ENCODE measurements around the gene PRKCA.

Gene PRKCA

GRCh38 chr17:66835476-66835875 is 533.1 kb downstream of the PRKCA start:
- no peak overlapping the region for H3K4me3 Mint-ChIP-seq
- peaks cover 53 to 75% of the 10 kb centered on the region in 2 donors for H3K27me3 Mint-ChIP-seq
- H3K9me3 Mint-ChIP-seq, result no peaks in the 10 kb centered on the region
- no peaks in the 10 kb centered on the region for H3K36me3 Mint-ChIP-seq (ENCODE audit: insufficient read depth)
- DNase-seq, result no peak
- no peak for ATAC-seq (replicated peaks)
- no peaks in the 10 kb centered on the region for H3K4me1 Mint-ChIP-seq (ENCODE audit: low read depth in 2 of 2)
- H3K27ac Mint-ChIP-seq, result no peak overlapping the region

- no peaks in the 10 kb centered on the region for H3K4me1 Mint-ChIP-seq (ENCODE audit: low read depth in 2 of 2)
- no peaks in the 10 kb centered on the region for H3K9me3 Mint-ChIP-seq
- no peak for ATAC-seq (replicated peaks)
- no peak for DNase-seq
- no peak overlapping the region for H3K27ac Mint-ChIP-seq
- peaks cover 49 to 75% of the 10 kb centered on the region in 2 donors for H3K27me3 Mint-ChIP-seq
- no peak overlapping the region for H3K4me3 Mint-ChIP-seq
- no peaks in the 10 kb centered on the region for H3K36me3 Mint-ChIP-seq (ENCODE audit: insufficient read depth)
Measured at GRCh38 chr17:66836063-66837005, 533.9 kb downstream of the PRKCA start.

DNA sequence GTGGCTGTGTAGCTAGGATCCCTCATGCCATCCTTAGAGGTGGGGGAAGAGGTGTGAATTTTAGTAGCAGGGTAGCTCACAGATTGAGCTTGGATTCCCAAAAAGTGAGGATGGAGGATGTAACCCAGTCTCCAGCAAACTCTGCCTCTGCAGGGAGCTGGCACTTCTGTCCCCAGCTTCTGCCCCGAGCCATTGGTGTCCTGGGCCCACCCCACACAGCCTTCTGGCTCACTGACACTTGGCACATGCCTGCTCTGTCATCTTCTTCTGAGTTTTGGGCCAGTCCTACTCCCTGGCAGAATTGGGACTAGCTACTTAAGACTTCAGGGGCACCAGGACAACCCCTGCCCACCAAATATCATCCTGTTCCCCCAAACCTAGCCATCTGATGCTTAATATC is 534.8 kb downstream of the PRKCA start:
- no peaks in the 10 kb centered on the region for H3K9me3 Mint-ChIP-seq

GRCh38 chr17:66837885-66838665 is 535.7 kb downstream of the PRKCA start:
- DNase-seq (no peak), ATAC-seq (replicated peaks) (no peak)
- Mint-ChIP-seq H3K36me3 (ENCODE audit: insufficient read depth) (no peaks in the 10 kb centered on the region), H3K4me1 (ENCODE audit: low read depth in 2 of 2) (no peaks in the 10 kb centered on the region), H3K4me3 (no peak overlapping the region), H3K9me3 (no peaks in the 10 kb centered on the region), H3K27ac (no peak overlapping the region), H3K27me3 (peaks cover 35 to 75% of the 10 kb centered on the region in 2 donors)

More for the DNA sequence above, 534.8 kb downstream of the PRKCA start:
- ATAC-seq (replicated peaks) (no peak), DNase-seq (no peak)
- Mint-ChIP-seq H3K27me3 (peaks cover 40 to 75% of the 10 kb centered on the region in 2 donors), H3K4me1 (ENCODE audit: low read depth in 2 of 2) (no peaks in the 10 kb centered on the region), H3K36me3 (ENCODE audit: insufficient read depth) (no peaks in the 10 kb centered on the region), H3K27ac (no peak overlapping the region), H3K4me3 (no peak overlapping the region)

DNA sequence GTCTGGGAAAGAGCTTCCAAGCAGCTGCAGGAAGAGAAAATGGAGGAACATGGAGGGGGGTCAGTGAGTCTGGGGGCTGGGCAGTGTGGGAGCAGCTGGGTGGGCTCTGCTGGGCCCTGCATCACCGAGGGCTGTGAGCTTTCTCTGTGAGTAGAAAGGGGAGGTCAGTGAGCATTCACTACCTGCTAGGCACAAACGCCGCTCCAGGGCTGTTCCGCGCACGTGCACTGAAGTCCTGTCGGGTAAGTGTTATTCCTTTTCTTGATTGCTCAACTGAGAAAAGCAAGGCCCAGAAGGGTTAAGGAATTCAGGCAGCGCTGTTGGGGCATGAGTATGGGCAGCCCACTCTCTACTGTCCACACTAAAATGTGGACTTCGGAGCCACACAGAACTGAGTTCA is 537.2 kb downstream of the PRKCA start:
- Mint-ChIP-seq H3K36me3 (ENCODE audit: insufficient read depth) (no peaks in the 10 kb centered on the region), H3K4me1 (ENCODE audit: low read depth in 2 of 2) (no peaks in the 10 kb centered on the region), H3K27me3 (peaks cover 25 to 71% of the 10 kb centered on the region in 2 donors), H3K4me3 (no peak overlapping the region), H3K27ac (no peak overlapping the region), H3K9me3 (no peaks in the 10 kb centered on the region)
- ATAC-seq (replicated peaks) (no peak), DNase-seq (no peak)

DNA sequence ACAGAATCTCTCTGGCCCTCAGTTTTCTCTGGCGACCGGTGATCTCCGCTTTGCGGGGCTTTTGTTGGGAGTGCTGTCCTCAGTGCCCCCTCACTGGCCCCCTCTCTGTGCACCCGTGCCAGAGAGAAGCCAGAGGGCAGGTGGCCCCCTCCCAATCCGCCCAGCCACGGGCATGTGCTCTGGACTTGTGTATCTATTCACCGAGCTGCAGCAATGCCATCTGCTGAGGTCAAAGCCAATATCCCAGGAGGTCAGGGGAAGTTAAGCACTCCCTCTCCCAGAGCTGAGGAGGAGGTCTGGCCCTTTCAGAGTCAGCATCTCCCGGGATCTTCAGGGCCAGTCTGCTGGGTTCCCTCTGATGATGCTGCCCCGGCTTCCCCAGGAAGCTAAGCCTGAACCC is 537.6 kb downstream of the PRKCA start:
- Mint-ChIP-seq H3K27me3 (peaks cover 25 to 75% of the 10 kb centered on the region in 2 donors), H3K27ac (no peak overlapping the region), H3K4me1 (ENCODE audit: low read depth in 2 of 2) (no peaks in the 10 kb centered on the region), H3K4me3 (no peak overlapping the region), H3K36me3 (ENCODE audit: insufficient read depth) (no peaks in the 10 kb centered on the region), H3K9me3 (no peaks in the 10 kb centered on the region)
- no peak for DNase-seq
- no peak for ATAC-seq (replicated peaks)

DNA sequence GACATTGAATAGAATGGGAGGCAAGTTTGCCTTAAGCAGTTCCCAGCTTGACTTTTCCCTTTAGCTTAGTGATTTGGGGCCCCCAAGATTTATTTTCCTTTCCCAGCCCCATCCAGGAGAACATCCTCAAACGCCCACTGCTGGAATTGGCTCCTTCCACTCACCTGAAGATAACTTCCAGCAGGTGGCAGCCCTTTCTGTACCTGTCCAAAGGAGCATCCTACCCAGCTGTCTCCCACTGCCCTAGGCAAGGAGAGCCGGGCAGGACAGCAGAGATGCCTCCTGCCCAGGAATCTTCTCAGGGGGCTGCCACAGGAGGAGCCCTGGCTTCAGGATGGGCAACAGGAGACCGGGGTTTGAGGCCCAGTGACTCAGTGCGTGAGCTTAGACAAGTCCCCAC is 538.9 kb downstream of the PRKCA start:
- Mint-ChIP-seq H3K27ac (no peak overlapping the region), H3K4me1 (ENCODE audit: low read depth in 2 of 2) (no peaks in the 10 kb centered on the region), H3K27me3 (peaks cover 19 to 76% of the 10 kb centered on the region in 2 donors), H3K36me3 (ENCODE audit: insufficient read depth) (no peaks in the 10 kb centered on the region), H3K4me3 (no peak overlapping the region), H3K9me3 (peaks cover 0 to 2% of the 10 kb centered on the region in 2 donors)
- DNase-seq, result no peak
- no peak for ATAC-seq (replicated peaks)

- no peak overlapping the region for H3K27ac Mint-ChIP-seq
Measured at GRCh38 chr17:66841744-66842143, 539.3 kb downstream of the PRKCA start.

DNA sequence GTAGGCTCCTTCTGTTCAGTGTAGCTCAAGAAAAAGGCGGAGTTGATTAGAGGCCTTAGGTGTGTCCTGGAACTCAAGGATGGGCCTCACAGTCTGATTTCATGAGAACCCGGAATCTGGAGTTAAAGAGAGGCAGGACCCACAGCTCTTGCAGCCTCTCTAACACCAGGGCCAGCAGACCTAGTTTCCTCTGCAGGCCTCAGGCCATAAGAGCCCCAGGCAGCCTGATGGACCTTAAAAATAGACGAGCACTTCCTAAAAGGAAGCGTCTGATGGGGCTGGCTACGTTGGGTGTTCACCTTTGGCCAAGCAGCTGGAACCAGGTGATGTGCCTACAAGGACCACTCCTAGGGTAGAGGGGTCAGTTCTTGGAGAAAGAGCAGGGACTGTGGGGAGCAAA is 540.1 kb downstream of the PRKCA start:
- no peak overlapping the region for H3K27ac Mint-ChIP-seq
- H3K4me3 Mint-ChIP-seq, result no peak overlapping the region
- peaks cover 0 to 3% of the 10 kb centered on the region in 2 donors for H3K9me3 Mint-ChIP-seq
- no peak for ATAC-seq (replicated peaks)
- H3K4me1 Mint-ChIP-seq (ENCODE audit: low read depth in 2 of 2), result no peaks in the 10 kb centered on the region
- H3K36me3 Mint-ChIP-seq (ENCODE audit: insufficient read depth), result no peaks in the 10 kb centered on the region
- H3K27me3 Mint-ChIP-seq, result peaks cover 19 to 81% of the 10 kb centered on the region in 2 donors
- no peak for DNase-seq

More at GRCh38 chr17:66841744-66842143, 539.3 kb downstream of the PRKCA start:
- no peaks in the 10 kb centered on the region for H3K36me3 Mint-ChIP-seq (ENCODE audit: insufficient read depth)
- H3K27me3 Mint-ChIP-seq, result peaks cover 19 to 76% of the 10 kb centered on the region in 2 donors
- ATAC-seq (replicated peaks) (no peak), DNase-seq (no peak)
- H3K4me1 Mint-ChIP-seq (ENCODE audit: low read depth in 2 of 2), result no peaks in the 10 kb centered on the region
- peaks cover 0 to 3% of the 10 kb centered on the region in 2 donors for H3K9me3 Mint-ChIP-seq
- no peak overlapping the region for H3K4me3 Mint-ChIP-seq

DNA sequence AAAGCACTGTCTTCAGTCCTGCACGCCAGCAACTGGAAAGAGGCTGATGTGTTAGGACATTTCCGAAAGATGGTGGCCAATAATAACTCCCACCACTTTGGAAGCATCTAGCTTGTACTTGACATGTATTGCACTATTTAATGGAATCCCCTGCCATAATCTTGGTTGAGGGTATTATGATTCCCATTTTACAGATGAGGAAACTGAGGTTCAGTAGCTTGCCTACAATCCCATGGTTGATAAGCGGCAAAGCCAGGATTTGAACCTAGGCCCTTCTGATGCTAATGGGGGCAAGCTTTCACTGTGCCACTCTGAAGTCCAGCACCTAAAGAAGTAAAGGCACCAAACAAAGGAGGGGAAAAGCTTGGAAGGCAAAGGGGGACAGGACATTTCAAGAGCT is 540.5 kb downstream of the PRKCA start:
- no peak for DNase-seq
- Mint-ChIP-seq H3K27ac (no peak overlapping the region), H3K36me3 (ENCODE audit: insufficient read depth) (no peaks in the 10 kb centered on the region), H3K4me3 (no peak overlapping the region), H3K27me3 (peaks cover 19 to 84% of the 10 kb centered on the region in 2 donors), H3K4me1 (ENCODE audit: low read depth in 2 of 2) (no peaks in the 10 kb centered on the region), H3K9me3 (peaks cover 0 to 3% of the 10 kb centered on the region in 2 donors)
- no peak for ATAC-seq (replicated peaks)

- Mint-ChIP-seq H3K27ac (no peak overlapping the region), H3K4me3 (no peak overlapping the region), H3K27me3 (peaks cover 19 to 84% of the 10 kb centered on the region in 2 donors), H3K9me3 (peaks cover 0 to 3% of the 10 kb centered on the region in 2 donors), H3K36me3 (ENCODE audit: insufficient read depth) (no peaks in the 10 kb centered on the region), H3K4me1 (ENCODE audit: low read depth in 2 of 2) (no peaks in the 10 kb centered on the region)
- no peak for ATAC-seq (replicated peaks)
- DNase-seq, result no peak
Measured at GRCh38 chr17:66843627-66844026, 541.2 kb downstream of the PRKCA start.

- peaks cover 0 to 3% of the 10 kb centered on the region in 2 donors for H3K9me3 Mint-ChIP-seq
- ATAC-seq (replicated peaks), result no peak
- H3K27me3 Mint-ChIP-seq, result peaks cover 13 to 55% of the 10 kb centered on the region in 2 donors
- no peak overlapping the region for H3K27ac Mint-ChIP-seq
- H3K4me3 Mint-ChIP-seq, result no peak overlapping the region
- no peaks in the 10 kb centered on the region for H3K36me3 Mint-ChIP-seq (ENCODE audit: insufficient read depth)
- H3K4me1 Mint-ChIP-seq (ENCODE audit: low read depth in 2 of 2), result no peaks in the 10 kb centered on the region
- no peak for DNase-seq
Measured at GRCh38 chr17:66847704-66848103, 545.3 kb downstream of the PRKCA start.

- H3K36me3 Mint-ChIP-seq (ENCODE audit: insufficient read depth), result no peaks in the 10 kb centered on the region
- ATAC-seq (replicated peaks) (no peak), DNase-seq (no peak)
- no peak overlapping the region for H3K4me3 Mint-ChIP-seq
- H3K9me3 Mint-ChIP-seq, result peaks cover 0 to 3% of the 10 kb centered on the region in 2 donors
- H3K27me3 Mint-ChIP-seq, result peaks cover 13 to 47% of the 10 kb centered on the region in 2 donors
- no peaks in the 10 kb centered on the region for H3K4me1 Mint-ChIP-seq (ENCODE audit: low read depth in 2 of 2)
- no peak overlapping the region for H3K27ac Mint-ChIP-seq
Measured at GRCh38 chr17:66848496-66848895, 546.1 kb downstream of the PRKCA start.

Data from effector memory CD8-positive, alpha-beta T cell (primary cell).